ENCODE measurements around the gene SUPT4H1.

DNA sequence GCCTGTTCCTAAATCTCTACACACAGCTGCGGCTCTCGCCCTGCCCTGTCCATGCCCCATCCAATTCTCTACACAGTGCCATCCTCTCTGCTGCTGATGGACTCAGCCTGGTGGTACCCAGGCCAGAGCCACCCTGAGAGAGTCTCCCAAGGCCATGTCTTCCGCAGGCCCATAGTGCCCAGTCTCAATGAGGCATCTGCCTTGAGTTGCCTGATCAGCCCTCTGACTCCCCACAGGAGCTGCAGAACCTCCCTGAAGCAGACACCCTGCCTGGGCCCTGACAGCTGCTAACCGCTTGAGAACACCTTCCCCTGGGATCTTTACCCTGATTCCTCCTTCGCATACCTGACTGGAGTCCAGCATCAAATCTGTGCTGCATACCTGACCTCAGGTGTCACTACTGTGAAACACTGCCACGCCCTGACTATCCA, 36.7 kb downstream of the SUPT4H1 start:
- TF ChIP-seq CTCF (IDR thresholded peaks at IDR 0.05 in 8 of 11, conservative IDR thresholded peaks at IDR 0.05 in 3 of 11) (no peak), POLR2AphosphoS5 (IDR thresholded peaks at IDR 0.05) (no peak), POLR2A (IDR thresholded peaks at IDR 0.05) (no peak)

Data from spleen (tissue), 7 donors.